Ovary (tissue), 9 donors: ENCODE measurements around the gene POLR3F. TPM values are rescaled to one million over a fixed set of nuclear protein-coding genes. Genes with fewer than 3 reads are reported as not detected.
A peak's percentile ranks its signal among the peaks of the same experiment; 100 is the strongest.
"Not testable (repeated sequence)": the region's sequence is repeated elsewhere in the genome, so short reads cannot be mapped to it uniquely, and the experiment has no call there.

Experiments
- DNase-seq, 5 donors: peaks; one replicate each; pipeline ENCODE4 v3.0.0-alpha.2; 2019 to 2020
- H3K27ac ChIP-seq, 2 donors: fragments of 200-600 bp; one replicate each; pipeline versions ENCODE4 v1.5.1 to v1.8.0; 2019 to 2022
- H3K27me3 ChIP-seq: fragments of 200-600 bp; one replicate; pipeline ENCODE4 v1.8.0; 2022
- H3K36me3 ChIP-seq: fragments of 200-600 bp; sonication (generic); one replicate; pipeline ENCODE4 v1.5.1; 2019
- H3K4me1 ChIP-seq: one replicate; pipeline ENCODE4 v1.8.1; 2013; ENCODE audit warnings: mild to moderate bottlenecking, moderate library complexity; ENCODE audit not compliant: insufficient read depth
- H3K4me3 ChIP-seq: fragments of 200-600 bp; sonication (generic); one replicate; pipeline ENCODE4 v1.5.1; 2017
- H3K9me3 ChIP-seq, 2 donors: fragments of 200-600 bp in 1 of 2; sonication (generic) in 1 of 2; one replicate each; pipeline versions ENCODE4 v1.5.1 to v1.8.1; 2013 to 2019; ENCODE audit warnings: mild to moderate bottlenecking in 1 of 2, moderate library complexity in 1 of 2
- EP300 ChIP-seq: sonication (generic); formaldehyde crosslinking; IDR thresholded peaks from one replicate; pipeline ENCODE4 v1.6.1; 2017; ENCODE audit warnings: antibody characterized with exemption
- POLR2A ChIP-seq: fragments of 450-650 bp; IDR thresholded peaks from one replicate; pipeline ENCODE4 v1.6.1; 2017; ENCODE audit warnings: antibody characterized with exemption, mild to moderate bottlenecking, moderate library complexity
- WGBS, 3 donors: extraction: QIAGEN DNeasy Blood & Tissue Kit in 1 of 3; methylation state at CpG; one replicate each; pipeline versions ENCODE4 v1.1.5 to v1.1.7; 2013 to 2017; 5-methylcytosine and 5-hydroxymethylcytosine counted together
- intact Hi-C, 4 donors: fragments of 100-400 bp; cut with DNase I; formaldehyde crosslinking; loops; one replicate each; pipeline versions ENCODE4 v1.11.0 to v1.15.1; 2022 to 2023
- polyA plus RNA-seq, 2 donors: library from polyadenylated mRNA; stranded (reverse); fragments of 200-250 nt in 1 of 2; fragments of 350-450 nt in 1 of 2; fragmentation: Illumina TruSeq in 1 of 2; extraction: RNeasy Lipid Tissue Mini Kit (QIAGEN cat#74804) in 1 of 2; gene quantifications; one replicate each; pipeline ENCODE4 v1.2.3, GENCODE V29; 2013 to 2014
- total RNA-seq, 7 donors: library from RNA; depleted of rRNA in 2 of 7; stranded (reverse); fragments of >200 nt in 2 of 7; fragmentation: NEBNext Ultra II Directional in 3 of 7; extraction: Animal tissue kit (Norgen Biotek cat#: 25700) in 3 of 7; gene quantifications; one replicate each; pipeline versions ENCODE4 v1.1.0 to v1.2.4, GENCODE V29; 2016 to 2023
- TF ChIP-seq, protein P1 (sequence below), 3 donors: fragments of 450-650 bp in 2 of 3; fragments of 200-600 bp in 1 of 3; IDR thresholded peaks; one replicate each; pipeline versions ENCODE4 v1.5.1 to v1.8.0; 2016 to 2022; ENCODE audit warnings: antibody characterized with exemption in 3 of 3, mild to moderate bottlenecking in 1 of 3
- donor health status: DM: no; HTN: no; CAD: no; lungs with moderate emphysema.
- donor health status: DM: no; HTN: no; CAD: no.
- donor health status: Bipolar disorder and iron deficiency.
- donor health status: DM: yes; HTN: yes; CAD: no.
- donor health status: DM: no; HTN: no; CAD: no.
- donor health status: DM: yes; HTN: yes; CAD: no.

POLR3F gene
- total and polyA plus RNA-seq, 9 donors: 6.5 to 13.2 (median 9.0) TPM

- peak; percentile 79 to 89 (median 83) for DNase-seq
- no peaks in the 10 kb centered on the region for H3K9me3 ChIP-seq
- TF ChIP-seq POLR2A (no peak), EP300 (no peak)
- TF ChIP-seq, protein P1, sequence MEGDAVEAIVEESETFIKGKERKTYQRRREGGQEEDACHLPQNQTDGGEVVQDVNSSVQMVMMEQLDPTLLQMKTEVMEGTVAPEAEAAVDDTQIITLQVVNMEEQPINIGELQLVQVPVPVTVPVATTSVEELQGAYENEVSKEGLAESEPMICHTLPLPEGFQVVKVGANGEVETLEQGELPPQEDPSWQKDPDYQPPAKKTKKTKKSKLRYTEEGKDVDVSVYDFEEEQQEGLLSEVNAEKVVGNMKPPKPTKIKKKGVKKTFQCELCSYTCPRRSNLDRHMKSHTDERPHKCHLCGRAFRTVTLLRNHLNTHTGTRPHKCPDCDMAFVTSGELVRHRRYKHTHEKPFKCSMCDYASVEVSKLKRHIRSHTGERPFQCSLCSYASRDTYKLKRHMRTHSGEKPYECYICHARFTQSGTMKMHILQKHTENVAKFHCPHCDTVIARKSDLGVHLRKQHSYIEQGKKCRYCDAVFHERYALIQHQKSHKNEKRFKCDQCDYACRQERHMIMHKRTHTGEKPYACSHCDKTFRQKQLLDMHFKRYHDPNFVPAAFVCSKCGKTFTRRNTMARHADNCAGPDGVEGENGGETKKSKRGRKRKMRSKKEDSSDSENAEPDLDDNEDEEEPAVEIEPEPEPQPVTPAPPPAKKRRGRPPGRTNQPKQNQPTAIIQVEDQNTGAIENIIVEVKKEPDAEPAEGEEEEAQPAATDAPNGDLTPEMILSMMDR (IDR thresholded peaks at IDR 0.05): no peak
- no peaks in the 10 kb centered on the region for H3K27me3 ChIP-seq
- H3K4me3 ChIP-seq: peak within 1 kb of the TSS; percentile 54
- H3K27ac ChIP-seq: peak within 1 kb of the TSS; percentile 43 to 63
- 2 to 3% (median 3%) methylated on average over 31 of the region's 31 CpGs for WGBS, 3 donors
- H3K4me1 ChIP-seq: peaks cover 4% of the 10 kb centered on the region
- no peaks in the 10 kb centered on the region for H3K36me3 ChIP-seq
- intact Hi-C loops: no loop called here
These were observed 29.8 kb downstream of the POLR3F start, which contains the start of gene RBBP9 for GRCh38 chr20:18496740-18497592. RBBP9 (minus strand) TSS chr20:18497225; CDS start chr20:18497167, 58 bp downstream.

- 89 to 96% (median 93%) methylated on average over 3 of the region's 3 CpGs for WGBS, 3 donors
- peaks cover 4% of the 10 kb centered on the region for H3K4me1 ChIP-seq
- intact Hi-C loops: no loop called here
- H3K27ac ChIP-seq: peak overlapping the region in 1 of 2 donors; percentile 63
- H3K9me3 ChIP-seq: no peaks in the 10 kb centered on the region
- no peak for DNase-seq
- H3K36me3 ChIP-seq: no peaks in the 10 kb centered on the region
- no peaks in the 10 kb centered on the region for H3K27me3 ChIP-seq
- no peak overlapping the region for H3K4me3 ChIP-seq
- TF ChIP-seq EP300: no peak
- TF ChIP-seq, protein P1 (IDR thresholded peaks at IDR 0.05): no peak
- TF ChIP-seq POLR2A: no peak
These were observed 30.4 kb downstream of the POLR3F start for GRCh38 chr20:18497603-18498002.

DNA sequence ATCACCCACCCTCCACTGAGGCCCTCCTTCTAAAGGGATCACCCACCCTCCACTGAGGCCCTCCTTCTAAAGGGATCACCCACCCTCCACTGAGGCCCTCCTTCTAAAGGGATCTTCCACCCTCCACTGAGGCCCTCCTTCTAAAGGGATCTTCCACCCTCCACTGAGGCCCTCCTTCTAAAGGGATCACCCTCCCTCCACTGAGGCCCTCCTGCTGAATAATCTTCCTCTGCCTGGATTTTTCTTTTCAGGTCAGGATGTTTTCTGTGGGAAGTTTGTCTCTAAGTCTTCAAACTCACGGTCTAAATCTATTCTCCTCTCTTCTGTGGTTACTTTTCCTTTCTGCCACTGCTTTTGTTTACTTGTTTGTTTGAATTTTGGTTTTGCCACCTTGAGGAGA lies 34.5 kb downstream of the POLR3F start:
- intact Hi-C loops, H3K4me1 ChIP-seq, H3K27me3 ChIP-seq, H3K9me3 ChIP-seq, H3K4me3 ChIP-seq, H3K36me3 ChIP-seq, DNase-seq, H3K27ac ChIP-seq: not testable (repeated sequence)
- 71 to 77% (median 74%) methylated on average over 1 of the region's 1 CpG for WGBS, 3 donors

GRCh38 chr20:18504479-18505060 lies 37.4 kb downstream of the POLR3F start:
- Histone ChIP-seq H3K27ac (no peak overlapping the region), H3K9me3 (no peaks in the 10 kb centered on the region), H3K36me3 (no peaks in the 10 kb centered on the region), H3K27me3 (no peaks in the 10 kb centered on the region), H3K4me3 (no peak overlapping the region), H3K4me1 (peaks cover 9% of the 10 kb centered on the region)
- 63 to 70% (median 70%) methylated on average over 31 of the region's 31 CpGs for WGBS, 3 donors
- peak in 4 of 5 donors; percentile 29 to 45 (median 38) for DNase-seq
- TF ChIP-seq POLR2A (no peak), EP300 (no peak)
- TF ChIP-seq, protein P1 (IDR thresholded peaks at IDR 0.05): no peak
- intact Hi-C loops: no loop called here

DNA sequence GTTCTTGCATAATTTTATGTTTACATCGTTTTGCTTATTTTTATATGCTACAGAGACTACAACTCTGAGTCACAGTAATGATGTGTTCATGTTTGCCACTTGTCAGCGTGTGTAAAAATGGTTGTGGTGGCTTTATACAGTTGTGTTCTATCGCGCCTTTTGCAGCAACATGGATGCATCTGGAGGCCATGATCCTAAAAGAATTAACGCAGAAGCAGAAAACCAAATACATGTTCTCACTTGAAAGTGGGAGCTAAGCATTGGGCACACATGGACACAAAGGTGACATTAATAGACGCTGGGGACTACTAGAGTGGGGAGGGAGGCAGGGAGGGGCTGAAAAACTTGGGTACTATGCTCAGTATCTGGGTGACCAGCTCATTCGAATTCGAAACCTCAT lies 39.6 kb downstream of the POLR3F start:
- H3K4me3 ChIP-seq: peak overlapping the region; percentile 77
- intact Hi-C loops: no loop called here
- no peaks in the 10 kb centered on the region for H3K36me3 ChIP-seq
- WGBS, 3 donors: 57 to 68% (median 61%) methylated on average over 8 of the region's 8 CpGs
- H3K27me3 ChIP-seq: no peaks in the 10 kb centered on the region
- DNase-seq: peak in 1 of 5 donors; percentile 24
- no peaks in the 10 kb centered on the region for H3K9me3 ChIP-seq
- H3K4me1 ChIP-seq: peaks cover 9% of the 10 kb centered on the region
- peak overlapping the region; percentile 62 to 96 for H3K27ac ChIP-seq
- TF ChIP-seq EP300: no peak
- TF ChIP-seq, protein P1 (IDR thresholded peaks at IDR 0.05): no peak
